Spleen (tissue), 11 donors: ENCODE results near the gene VIPAS39. TPM values are rescaled to one million over a fixed set of nuclear protein-coding genes. Genes with fewer than 3 reads are reported as not detected.
A peak's percentile ranks its signal among the peaks of the same experiment; 100 is the strongest.

ENCODE experiments used
- DNase-seq: peaks from one replicate; pipeline ENCODE4 v3.0.0-alpha.2; 2020
- H3K27ac ChIP-seq, 8 donors: fragments of 200-600 bp; sonication (generic) in 7 of 8; 1 replicate in 4 of 8; 2 replicates in 4 of 8; pipeline versions ENCODE4 v1.5.0 to v1.8.0; 2016 to 2021; ENCODE audit warnings: inconsistent platforms in 4 of 8, mild to moderate bottlenecking in 4 of 8, moderate library complexity in 1 of 8
- H3K27me3 ChIP-seq, 7 donors: fragments of 200-600 bp; sonication (generic) in 6 of 7; replicated peaks in 1 of 7; 1 replicate in 4 of 7; 2 replicates in 3 of 7; pipeline versions ENCODE4 v1.5.0 to v1.8.0; 2016 to 2021; ENCODE audit warnings: inconsistent platforms in 3 of 7, mild to moderate bottlenecking in 1 of 7
- H3K36me3 ChIP-seq, 6 donors: fragments of 200-600 bp; sonication (generic) in 5 of 6; 1 replicate in 4 of 6; 2 replicates in 2 of 6; pipeline versions ENCODE4 v1.5.0 to v1.8.0; 2016 to 2021; ENCODE audit warnings: inconsistent platforms in 2 of 6
- H3K4me1 ChIP-seq, 6 donors: fragments of 200-600 bp; sonication (generic) in 5 of 6; 1 replicate in 3 of 6; 2 replicates in 3 of 6; pipeline versions ENCODE4 v1.5.0 to v1.8.0; 2016 to 2021; ENCODE audit warnings: inconsistent platforms in 3 of 6
- H3K4me3 ChIP-seq, 8 donors: fragments of 200-600 bp; sonication (generic) in 7 of 8; 1 replicate in 4 of 8; 2 replicates in 4 of 8; pipeline versions ENCODE4 v1.5.0 to v1.8.0; 2016 to 2021; ENCODE audit warnings: inconsistent platforms in 4 of 8, mild to moderate bottlenecking in 4 of 8, moderate library complexity in 2 of 8
- H3K9me3 ChIP-seq, 8 donors: fragments of 200-600 bp; sonication (generic) in 7 of 8; 1 replicate in 4 of 8; 2 replicates in 4 of 8; pipeline versions ENCODE4 v1.5.0 to v1.8.0; 2016 to 2021; ENCODE audit warnings: inconsistent platforms in 4 of 8
- CTCF ChIP-seq, 11 experiments: fragments of 200-600 bp in 7 of 11; fragments of 450-650 bp in 4 of 11; sonication (generic) in 4 of 11; IDR thresholded peaks in 8 of 11; conservative IDR thresholded peaks in 3 of 11; 1 replicate in 7 of 11; 2 replicates in 4 of 11; pipeline versions ENCODE4 v1.4.0 to v1.8.0; 2016 to 2021; ENCODE audit warnings: antibody characterized with exemption in 11 of 11, inconsistent platforms in 4 of 11, mild to moderate bottlenecking in 1 of 11
- POLR2A ChIP-seq, 3 donors: fragments of 450-650 bp; IDR thresholded peaks; one replicate each; pipeline ENCODE4 v1.5.1; 2017; ENCODE audit warnings: antibody characterized with exemption in 3 of 3, mild to moderate bottlenecking in 1 of 3
- POLR2AphosphoS5 ChIP-seq, 3 donors: sonication (generic); formaldehyde crosslinking; IDR thresholded peaks; one replicate each; pipeline ENCODE4 v1.5.1; 2017; ENCODE audit warnings: antibody characterized with exemption in 3 of 3
- WGBS, 5 donors: extraction: QIAGEN DNeasy Blood & Tissue Kit in 3 of 5; methylation state at CpG; one replicate each; pipeline versions ENCODE4 v1.1.5 to v1.1.7; 2013 to 2018; 5-methylcytosine and 5-hydroxymethylcytosine counted together
- intact Hi-C: fragments of 100-400 bp; cut with DNase I; formaldehyde crosslinking; loops from one replicate; pipeline ENCODE4 v1.15.0; 2023; ENCODE audit warnings: low total_unique reads
- polyA plus RNA-seq, 3 donors: library from polyadenylated mRNA; stranded (reverse); fragments of 200-250 nt; gene quantifications; one replicate each; pipeline ENCODE4 v1.2.1, GENCODE V29; 2013
- total RNA-seq, 7 donors: library from RNA; depleted of rRNA in 3 of 7; stranded (reverse); fragments of >200 nt in 3 of 7; fragmentation: NEBNext Ultra II Directional in 4 of 7; extraction: Animal tissue kit (Norgen Biotek cat#: 25700) in 4 of 7; gene quantifications; one replicate each; pipeline versions ENCODE4 v1.1.0 to v1.2.1, GENCODE V29; 2016 to 2021
- donor health status: healthy with polysubstance abuse.
- donor health status: DM: no; HTN: no; CAD: no; lungs with moderate emphysema.
- donor health status: DM: no; HTN: no; CAD: no.
- donor health status: Bipolar disorder and iron deficiency.
- donor health status: healthy.
- donor health status: DM: no; HTN: no; CAD: no.
- donor health status: DM: yes; HTN: yes; CAD: no.

The VIPAS39 gene
- total and polyA plus RNA-seq, 10 donors = 9.8 to 24.3 (median 17.1) TPM

GRCh38 chr14:77409131-77409533, 48.3 kb downstream of the VIPAS39 start:
- H3K27me3 ChIP-seq = no peaks in the 10 kb centered on the region
- H3K27ac ChIP-seq = peak overlapping the region in 1 of 8 donors; percentile 53
- intact Hi-C loops = no loop called here
- no peaks in the 10 kb centered on the region for H3K9me3 ChIP-seq
- no peak overlapping the region for H3K4me3 ChIP-seq
- peaks cover 0 to 22% (median 2%) of the 10 kb centered on the region in 6 donors for H3K4me1 ChIP-seq
- peak in 4 of 11 experiments; percentile 11 to 39 (median 24) for TF ChIP-seq CTCF (IDR thresholded peaks at IDR 0.05 in 8 of 11, conservative IDR thresholded peaks at IDR 0.05 in 3 of 11)
- no peak for TF ChIP-seq POLR2A (IDR thresholded peaks at IDR 0.05)
- H3K36me3 ChIP-seq = no peaks in the 10 kb centered on the region
- WGBS, 5 donors = 36 to 81% (median 70%) methylated on average over 3 of the region's 3 CpGs
- no peak for DNase-seq

- H3K4me1 ChIP-seq = peaks cover 0 to 22% (median 2%) of the 10 kb centered on the region in 6 donors
- H3K4me3 ChIP-seq = peak overlapping the region in 1 of 8 donors; percentile 36
- WGBS, 5 donors = 37 to 64% (median 40%) methylated on average over 2 of the region's 2 CpGs
- H3K27ac ChIP-seq = peak overlapping the region in 7 of 8 donors; percentile 32 to 91 (median 80)
- no peaks in the 10 kb centered on the region for H3K27me3 ChIP-seq
- no peaks in the 10 kb centered on the region for H3K36me3 ChIP-seq
- no peak for TF ChIP-seq CTCF (IDR thresholded peaks at IDR 0.05 in 8 of 11, conservative IDR thresholded peaks at IDR 0.05 in 3 of 11)
- TF ChIP-seq POLR2AphosphoS5 (IDR thresholded peaks at IDR 0.05) = no peak
- no peak for TF ChIP-seq POLR2A (IDR thresholded peaks at IDR 0.05)
- H3K9me3 ChIP-seq = no peaks in the 10 kb centered on the region
- intact Hi-C loops = no loop called here
- no peak for DNase-seq
These were observed 50.2 kb downstream of the VIPAS39 start for GRCh38 chr14:77407158-77407557.

GRCh38 chr14:77406718-77407117, 50.7 kb downstream of the VIPAS39 start:
- H3K27ac ChIP-seq = peak overlapping the region in 7 of 8 donors; percentile 32 to 91 (median 80)
- H3K4me1 ChIP-seq = peaks cover 0 to 22% (median 2%) of the 10 kb centered on the region in 6 donors
- intact Hi-C loops = no loop called here
- no peak for DNase-seq
- no peaks in the 10 kb centered on the region for H3K9me3 ChIP-seq
- peak overlapping the region in 1 of 8 donors; percentile 36 for H3K4me3 ChIP-seq
- 30 to 40% (median 35%) methylated on average over 6 of the region's 6 CpGs for WGBS, 5 donors
- no peaks in the 10 kb centered on the region for H3K36me3 ChIP-seq
- no peak for TF ChIP-seq POLR2AphosphoS5 (IDR thresholded peaks at IDR 0.05)
- TF ChIP-seq CTCF (IDR thresholded peaks at IDR 0.05 in 8 of 11, conservative IDR thresholded peaks at IDR 0.05 in 3 of 11) = no peak
- TF ChIP-seq POLR2A (IDR thresholded peaks at IDR 0.05) = no peak
- no peaks in the 10 kb centered on the region for H3K27me3 ChIP-seq

GRCh38 chr14:77406086-77406485, 51.3 kb downstream of the VIPAS39 start:
- Histone ChIP-seq H3K4me3 (no peak overlapping the region), H3K27me3 (no peaks in the 10 kb centered on the region), H3K27ac (peak overlapping the region in 4 of 8 donors; percentile 65 to 91 (median 84)), H3K36me3 (no peaks in the 10 kb centered on the region), H3K4me1 (peaks cover 0 to 22% (median 2%) of the 10 kb centered on the region in 6 donors), H3K9me3 (no peaks in the 10 kb centered on the region)
- 43 to 57% (median 51%) methylated on average over 3 of the region's 3 CpGs for WGBS, 5 donors
- no peak for TF ChIP-seq POLR2AphosphoS5 (IDR thresholded peaks at IDR 0.05)
- DNase-seq = no peak
- intact Hi-C loops = no loop called here

GRCh38 chr14:77403768-77404167, 53.6 kb downstream of the VIPAS39 start:
- Histone ChIP-seq H3K4me1 (peaks cover 0 to 22% (median 2%) of the 10 kb centered on the region in 6 donors), H3K27ac (no peak overlapping the region), H3K36me3 (no peaks in the 10 kb centered on the region), H3K9me3 (no peaks in the 10 kb centered on the region), H3K27me3 (no peaks in the 10 kb centered on the region), H3K4me3 (no peak overlapping the region)
- DNase-seq = no peak
- intact Hi-C loops = no loop called here
- TF ChIP-seq POLR2AphosphoS5 (IDR thresholded peaks at IDR 0.05) (no peak), POLR2A (IDR thresholded peaks at IDR 0.05) (no peak), CTCF (IDR thresholded peaks at IDR 0.05 in 8 of 11, conservative IDR thresholded peaks at IDR 0.05 in 3 of 11) (no peak)
- 88 to 93% (median 90%) methylated on average over 3 of the region's 3 CpGs for WGBS, 5 donors
